DOHH2 (cell line): ENCODE data around the gene NES.

Source experiments
- H3F3A ChIP-seq: fragments of 200-600 bp; sonication (generic), shearing (Covaris generic); 2 replicates; pipeline ENCODE4 v1.6.0; 2016; ENCODE audit warnings: antibody characterized with exemption, mild to moderate bottlenecking; ENCODE audit not compliant: control insufficient read depth, insufficient read depth
- H3K27ac ChIP-seq: fragments of 200-600 bp; sonication (generic); 2 replicates; pipeline ENCODE4 v1.5.1; 2014; ENCODE audit warnings: low read depth, mild to moderate bottlenecking, low read length, moderate library complexity
- H3K27me3 ChIP-seq: fragments of 200-600 bp; sonication (generic); 2 replicates; pipeline ENCODE4 v1.6.1; 2014; ENCODE audit warnings: mild to moderate bottlenecking, low read length, mixed read lengths; ENCODE audit not compliant: control insufficient read depth
- H3K36me3 ChIP-seq: fragments of 200-600 bp; sonication (generic); 2 replicates; pipeline ENCODE4 v1.6.1; 2014; ENCODE audit warnings: mild to moderate bottlenecking, low read length, moderate library complexity, mixed read lengths; ENCODE audit not compliant: control insufficient read depth
- H3K4me1 ChIP-seq: fragments of 200-600 bp; sonication (generic); 2 replicates; pipeline ENCODE4 v1.6.1; 2014; ENCODE audit warnings: mild to moderate bottlenecking, low read length, mixed read lengths; ENCODE audit not compliant: control insufficient read depth
- H3K4me2 ChIP-seq: fragments of 200-600 bp; sonication (generic); 2 replicates; pipeline ENCODE4 v1.6.0; 2014; ENCODE audit warnings: mild to moderate bottlenecking, low read length, moderate library complexity
- H3K4me3 ChIP-seq: fragments of 200-600 bp; sonication (generic); 2 replicates; pipeline ENCODE4 v1.5.1; 2014; ENCODE audit warnings: mild to moderate bottlenecking, low read length, mixed read lengths
- H3K79me2 ChIP-seq: fragments of 200-600 bp; sonication (generic); 2 replicates; pipeline ENCODE4 v1.6.1; 2014; ENCODE audit warnings: mild to moderate bottlenecking, low read length, mixed read lengths; ENCODE audit not compliant: control insufficient read depth
- H3K9me2 ChIP-seq: fragments of 200-600 bp; sonication (generic); replicated peaks from 2 replicates; pipeline ENCODE4 v1.6.1; 2014; ENCODE audit warnings: mild to moderate bottlenecking, low read length, mixed read lengths; ENCODE audit not compliant: control insufficient read depth
- H3K9me3 ChIP-seq: fragments of 200-600 bp; sonication (generic); 2 replicates; pipeline ENCODE4 v1.6.1; 2014; ENCODE audit warnings: antibody characterized with exemption, low read length, mixed read lengths; ENCODE audit not compliant: control insufficient read depth, insufficient read depth
- H4K20me1 ChIP-seq: fragments of 200-600 bp; sonication (generic); 2 replicates; pipeline ENCODE4 v1.6.0; 2014; ENCODE audit warnings: low read depth, mild to moderate bottlenecking, antibody characterized with exemption, low read length, moderate library complexity; ENCODE audit not compliant: control insufficient read depth, insufficient read depth
- EZH2phosphoT487 ChIP-seq: fragments of 200-600 bp; sonication (generic); IDR thresholded peaks from 2 replicates; pipeline ENCODE4 v1.6.1; 2017; ENCODE audit warnings: borderline replicate concordance, mild to moderate bottlenecking, antibody characterized with exemption, low read length, moderate library complexity, mixed read lengths
- TF ChIP-seq, protein P1 (sequence below): fragments of 200-600 bp; sonication (generic); IDR thresholded peaks from one replicate; pipeline ENCODE4 v1.5.1; 2014; ENCODE audit warnings: antibody characterized with exemption, mild to moderate bottlenecking, low read depth, low read length; ENCODE audit not compliant: poor library complexity, severe bottlenecking

NES gene

DNA sequence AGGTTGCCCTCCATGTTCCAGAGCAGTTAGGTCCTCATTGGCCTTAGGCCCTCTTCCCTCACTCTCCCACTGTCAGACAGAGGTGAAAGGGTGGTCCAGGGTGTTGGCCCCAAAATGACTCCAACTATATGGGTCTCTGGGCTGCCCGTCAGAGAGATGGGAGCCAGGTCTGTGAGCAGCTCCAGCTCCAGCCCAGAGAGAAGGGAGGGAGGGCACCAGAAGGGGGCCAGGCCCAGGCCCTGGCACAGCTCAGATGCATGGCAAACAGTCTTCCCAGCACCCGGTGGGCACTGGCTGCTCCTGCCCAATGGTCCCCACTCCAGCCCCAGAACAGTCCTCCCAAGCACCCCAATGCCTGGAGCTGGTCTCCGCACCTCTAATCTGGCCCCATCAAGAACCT is 33.1 kb downstream of the NES start:
- peaks cover 72% of the 10 kb centered on the region for H3K27me3 ChIP-seq
- H3K9me3 ChIP-seq: no peaks in the 10 kb centered on the region
- no peak overlapping the region for H3K27ac ChIP-seq
- no peak overlapping the region for H3K4me3 ChIP-seq
- H3F3A ChIP-seq: no peaks in the 10 kb centered on the region
- no peak overlapping the region for H3K4me2 ChIP-seq
- TF ChIP-seq, protein P1, sequence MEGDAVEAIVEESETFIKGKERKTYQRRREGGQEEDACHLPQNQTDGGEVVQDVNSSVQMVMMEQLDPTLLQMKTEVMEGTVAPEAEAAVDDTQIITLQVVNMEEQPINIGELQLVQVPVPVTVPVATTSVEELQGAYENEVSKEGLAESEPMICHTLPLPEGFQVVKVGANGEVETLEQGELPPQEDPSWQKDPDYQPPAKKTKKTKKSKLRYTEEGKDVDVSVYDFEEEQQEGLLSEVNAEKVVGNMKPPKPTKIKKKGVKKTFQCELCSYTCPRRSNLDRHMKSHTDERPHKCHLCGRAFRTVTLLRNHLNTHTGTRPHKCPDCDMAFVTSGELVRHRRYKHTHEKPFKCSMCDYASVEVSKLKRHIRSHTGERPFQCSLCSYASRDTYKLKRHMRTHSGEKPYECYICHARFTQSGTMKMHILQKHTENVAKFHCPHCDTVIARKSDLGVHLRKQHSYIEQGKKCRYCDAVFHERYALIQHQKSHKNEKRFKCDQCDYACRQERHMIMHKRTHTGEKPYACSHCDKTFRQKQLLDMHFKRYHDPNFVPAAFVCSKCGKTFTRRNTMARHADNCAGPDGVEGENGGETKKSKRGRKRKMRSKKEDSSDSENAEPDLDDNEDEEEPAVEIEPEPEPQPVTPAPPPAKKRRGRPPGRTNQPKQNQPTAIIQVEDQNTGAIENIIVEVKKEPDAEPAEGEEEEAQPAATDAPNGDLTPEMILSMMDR: no peak
- no peak for TF ChIP-seq EZH2phosphoT487
- peaks cover 8% of the 10 kb centered on the region for H3K4me1 ChIP-seq
- H3K9me2 ChIP-seq: no peaks in the 10 kb centered on the region
- no peaks in the 10 kb centered on the region for H3K36me3 ChIP-seq
- H4K20me1 ChIP-seq: 0 out of 2 replicates have a peak, but pooled peaks cover 2% of the 10 kb centered on the region
- H3K79me2 ChIP-seq: no peaks in the 10 kb centered on the region

DNA sequence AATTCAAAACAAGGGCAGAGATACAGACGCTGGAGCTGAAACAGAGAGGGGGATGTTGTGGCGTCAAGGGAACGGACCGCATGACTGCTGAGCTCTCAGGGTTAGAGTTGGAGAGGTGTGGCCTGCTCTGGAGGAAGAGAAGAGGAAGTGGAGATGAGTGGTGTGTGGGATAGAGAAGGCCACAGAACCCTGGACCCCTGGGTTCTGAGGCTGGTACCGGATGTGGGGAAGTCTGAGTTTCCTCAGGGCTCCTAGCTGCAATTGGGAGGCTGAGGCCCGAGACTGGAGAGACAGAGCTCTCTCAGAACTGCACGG is 33.5 kb downstream of the NES start:
- H4K20me1 ChIP-seq: 0 out of 2 replicates have a peak, but pooled peaks cover 2% of the 10 kb centered on the region

DNA sequence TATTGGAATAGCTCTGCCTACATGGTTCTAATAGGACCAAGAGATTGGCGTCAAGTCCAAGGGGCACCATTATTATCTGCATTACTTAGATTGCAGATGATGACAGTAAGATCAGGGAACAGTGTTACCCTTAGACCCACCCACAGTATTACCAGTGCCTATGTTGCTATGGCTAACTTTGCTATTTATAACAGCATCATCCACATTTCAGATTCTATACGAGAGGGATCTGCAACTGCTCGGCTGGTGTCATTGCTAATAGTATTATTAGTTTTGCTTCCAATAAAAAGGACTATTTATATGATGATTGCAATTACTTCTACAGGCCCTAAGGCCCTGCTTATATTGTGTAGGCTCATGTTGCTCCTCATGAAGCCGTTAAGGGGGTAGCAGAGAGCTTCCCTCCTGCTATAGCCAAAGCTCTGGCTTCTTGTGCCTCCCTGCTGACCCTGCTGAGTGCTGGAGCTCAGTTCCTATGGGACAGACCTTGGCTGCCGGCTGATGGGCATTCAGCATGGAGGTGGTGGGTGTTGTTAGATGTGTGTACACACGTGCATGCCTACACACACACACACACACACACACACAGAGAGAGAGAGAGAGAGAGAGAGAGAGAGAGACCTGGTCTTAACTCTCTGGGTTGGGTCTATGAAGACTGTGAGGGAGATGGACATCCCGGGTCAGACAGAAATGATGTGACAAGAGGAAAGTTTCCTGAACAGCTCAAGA is 34.0 kb downstream of the NES start:
- no peaks in the 10 kb centered on the region for H3K9me2 ChIP-seq
- H3K4me2 ChIP-seq: no peak overlapping the region
- H3K79me2 ChIP-seq: no peaks in the 10 kb centered on the region
- TF ChIP-seq EZH2phosphoT487: no peak
- TF ChIP-seq, protein P1: no peak
- H4K20me1 ChIP-seq: 0 out of 2 replicates have a peak, but pooled peaks cover 2% of the 10 kb centered on the region
- peaks cover 8% of the 10 kb centered on the region for H3K4me1 ChIP-seq
- no peaks in the 10 kb centered on the region for H3K9me3 ChIP-seq
- no peak overlapping the region for H3K27ac ChIP-seq
- H3K27me3 ChIP-seq: peaks cover 75% of the 10 kb centered on the region
- H3K4me3 ChIP-seq: no peak overlapping the region
- H3F3A ChIP-seq: no peaks in the 10 kb centered on the region
- no peaks in the 10 kb centered on the region for H3K36me3 ChIP-seq

More for the DNA sequence above, 33.5 kb downstream of the NES start:
- no peak overlapping the region for H3K27ac ChIP-seq
- H3K79me2 ChIP-seq: no peaks in the 10 kb centered on the region
- H3K4me3 ChIP-seq: no peak overlapping the region
- H3K9me3 ChIP-seq: no peaks in the 10 kb centered on the region
- peaks cover 8% of the 10 kb centered on the region for H3K4me1 ChIP-seq
- H3K27me3 ChIP-seq: peaks cover 72% of the 10 kb centered on the region
- H3K4me2 ChIP-seq: no peak overlapping the region
- H3K36me3 ChIP-seq: no peaks in the 10 kb centered on the region
- no peaks in the 10 kb centered on the region for H3F3A ChIP-seq
- TF ChIP-seq, protein P1: no peak
- no peak for TF ChIP-seq EZH2phosphoT487
- no peaks in the 10 kb centered on the region for H3K9me2 ChIP-seq
